Measurements from ENCODE around the gene DLK1. TPM values are rescaled to one million over a fixed set of nuclear protein-coding genes. Genes with fewer than 3 reads are reported as not detected.

The DLK1 gene
- total and polyA plus RNA-seq, 2 of the 13 experiments (the other 11 are each of a cell fraction or from before 2014, with no cell fraction given), result 95.5 to 312 TPM

- peak; percentile 54 for TF ChIP-seq CBX1 (IDR thresholded peaks at IDR 0.05; ENCODE audit: low read depth)
- TF ChIP-seq SP140L (CRISPR knock-in tag; IDR thresholded peaks at IDR 0.05; ENCODE audit: borderline replicate concordance), result no peak
- no peak for TF ChIP-seq ZSCAN22 (CRISPR knock-in tag; IDR thresholded peaks at IDR 0.05)
- no peak for TF ChIP-seq ZKSCAN5 (CRISPR knock-in tag; IDR thresholded peaks at IDR 0.05)
- peak; percentile 53; the same call in 1 of the 2 replicates for TF ChIP-seq ZNF543 (CRISPR knock-in tag; IDR thresholded peaks at IDR 0.05)
- TF ChIP-seq ZNF44 (CRISPR knock-in tag; IDR thresholded peaks at IDR 0.05), result 0 out of 2 replicates have a peak, but pooled peaks have one; percentile 32
- TF ChIP-seq TSC22D2 (CRISPR knock-in tag; IDR thresholded peaks at IDR 0.05; ENCODE audit: borderline replicate concordance), result no peak
- TF ChIP-seq ZNF672 (CRISPR knock-in tag; IDR thresholded peaks at IDR 0.05), result no peak
- TF ChIP-seq PAXIP1 (CRISPR knock-in tag; conservative IDR thresholded peaks at IDR 0.05), result peak; percentile 95
- TF ChIP-seq SP2 (CRISPR knock-in tag; IDR thresholded peaks at IDR 0.05), result no peak
- TF ChIP-seq RERE (CRISPR knock-in tag; IDR thresholded peaks at IDR 0.05; ENCODE audit: low read depth), result peak; percentile 76
- 0 out of 2 replicates have a peak, but pooled peaks have one; percentile 43 for TF ChIP-seq NFE2L1 (CRISPR knock-in tag; IDR thresholded peaks at IDR 0.05; ENCODE audit: borderline replicate concordance)
- no peak for TF ChIP-seq U2AF2 (IDR thresholded peaks at IDR 0.05; ENCODE audit: low read depth, low read length)
These were observed 24.3 kb downstream of the DLK1 start (continued) for GRCh38 chr14:100750762-100751699.
